Measurements from ENCODE around the gene ACSF3. TPM values are rescaled to one million over a fixed set of nuclear protein-coding genes. Genes with fewer than 3 reads are reported as not detected.
A peak's percentile ranks its signal among the peaks of the same experiment; 100 is the strongest.
"Not testable (repeated sequence)": the region's sequence is repeated elsewhere in the genome, so short reads cannot be mapped to it uniquely, and the experiment has no call there.

Gene ACSF3
- total and polyA plus RNA-seq, 3 donors from 2014 or later, result 30.3 to 70.1 (median 61.0) TPM

DNA sequence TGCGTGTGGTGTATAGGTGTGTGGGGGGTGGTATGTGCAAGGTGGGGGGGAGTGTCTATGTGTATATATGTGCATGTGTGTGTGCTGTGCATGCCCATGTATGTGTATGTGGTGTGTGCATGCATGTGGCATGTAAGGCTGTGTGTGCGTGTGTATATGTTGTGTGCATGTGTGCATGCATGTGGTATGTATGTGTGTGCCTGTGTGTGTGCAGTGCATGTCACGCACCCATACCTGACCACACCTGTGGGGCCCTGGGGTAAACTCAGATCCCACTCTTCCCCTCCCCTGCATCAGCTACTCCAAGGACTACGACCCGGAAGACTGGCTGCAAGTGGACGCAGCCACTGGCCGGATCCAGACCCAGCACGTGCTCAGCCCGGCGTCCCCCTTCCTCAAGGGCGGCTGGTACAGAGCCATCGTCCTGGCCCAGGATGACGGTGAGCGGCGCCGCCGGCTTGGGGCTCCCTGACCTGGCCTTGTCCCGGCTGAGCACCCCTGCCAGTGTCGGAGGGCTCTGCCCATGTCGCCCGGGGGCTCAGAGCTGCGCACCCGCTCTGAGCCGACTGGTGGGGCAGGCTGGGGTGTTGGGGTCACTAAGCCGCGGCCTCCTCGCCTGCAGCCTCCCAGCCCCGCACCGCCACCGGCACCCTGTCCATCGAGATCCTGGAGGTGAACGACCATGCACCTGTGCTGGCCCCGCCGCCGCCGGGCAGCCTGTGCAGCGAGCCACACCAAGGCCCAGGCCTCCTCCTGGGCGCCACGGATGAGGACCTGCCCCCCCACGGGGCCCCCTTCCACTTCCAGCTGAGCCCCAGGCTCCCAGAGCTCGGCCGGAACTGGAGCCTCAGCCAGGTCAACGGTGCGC is 97.6 kb downstream of the ACSF3 start:
- Histone ChIP-seq H3K36me3 (ENCODE audit: low read depth, missing control alignments) (no peaks in the 10 kb centered on the region), H3K4me3 (peak overlapping the region in 1 of 2 donors; percentile 40), H3K27me3 (no peaks in the 10 kb centered on the region), H3K4me1 (no peaks in the 10 kb centered on the region), H3K9me3 (no peaks in the 10 kb centered on the region), H3K27ac (no peak overlapping the region)
- intact Hi-C loops (cut with DNase I; ENCODE audit: low total_unique reads), result no loop called here
- no peak for TF ChIP-seq POLR2A (IDR thresholded peaks at IDR 0.05)
- TF ChIP-seq, protein P1, sequence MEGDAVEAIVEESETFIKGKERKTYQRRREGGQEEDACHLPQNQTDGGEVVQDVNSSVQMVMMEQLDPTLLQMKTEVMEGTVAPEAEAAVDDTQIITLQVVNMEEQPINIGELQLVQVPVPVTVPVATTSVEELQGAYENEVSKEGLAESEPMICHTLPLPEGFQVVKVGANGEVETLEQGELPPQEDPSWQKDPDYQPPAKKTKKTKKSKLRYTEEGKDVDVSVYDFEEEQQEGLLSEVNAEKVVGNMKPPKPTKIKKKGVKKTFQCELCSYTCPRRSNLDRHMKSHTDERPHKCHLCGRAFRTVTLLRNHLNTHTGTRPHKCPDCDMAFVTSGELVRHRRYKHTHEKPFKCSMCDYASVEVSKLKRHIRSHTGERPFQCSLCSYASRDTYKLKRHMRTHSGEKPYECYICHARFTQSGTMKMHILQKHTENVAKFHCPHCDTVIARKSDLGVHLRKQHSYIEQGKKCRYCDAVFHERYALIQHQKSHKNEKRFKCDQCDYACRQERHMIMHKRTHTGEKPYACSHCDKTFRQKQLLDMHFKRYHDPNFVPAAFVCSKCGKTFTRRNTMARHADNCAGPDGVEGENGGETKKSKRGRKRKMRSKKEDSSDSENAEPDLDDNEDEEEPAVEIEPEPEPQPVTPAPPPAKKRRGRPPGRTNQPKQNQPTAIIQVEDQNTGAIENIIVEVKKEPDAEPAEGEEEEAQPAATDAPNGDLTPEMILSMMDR (IDR thresholded peaks at IDR 0.05), result no peak
- 30 to 56% methylated on average over 6 to 41 of the region's 44 CpGs for whole genome bisulfite sequencing, 2 donors
- DNase-seq, result no peak

DNA sequence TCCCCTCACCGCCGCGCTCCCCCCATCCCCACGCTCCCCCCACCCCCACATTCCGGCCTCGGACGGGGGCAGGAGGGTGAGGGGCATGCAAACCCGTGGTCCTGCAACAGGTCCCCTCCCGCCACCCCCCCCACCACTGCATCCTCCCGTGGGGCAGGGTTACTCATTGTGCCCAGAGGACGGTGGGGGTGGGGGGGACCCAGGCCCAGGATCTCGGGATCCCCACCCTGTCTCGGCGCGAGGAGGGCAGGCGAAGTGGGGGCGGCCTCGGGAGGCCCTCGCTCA is 98.2 kb downstream of the ACSF3 start:
- intact Hi-C loops (cut with DNase I; ENCODE audit: low total_unique reads), result no loop called here
- no peak overlapping the region for H3K27ac ChIP-seq
- H3K36me3 ChIP-seq (ENCODE audit: low read depth, missing control alignments), result no peaks in the 10 kb centered on the region
- H3K9me3 ChIP-seq, result no peaks in the 10 kb centered on the region
- peak overlapping the region; percentile 32 to 40 for H3K4me3 ChIP-seq
- WGBS, 2 donors, result 2% methylated on average over 17 of the region's 19 CpGs; no CpG with 5 or more reads in 1 of the 2 donors
- H3K4me1 ChIP-seq, result no peaks in the 10 kb centered on the region
- no peak for TF ChIP-seq POLR2A (IDR thresholded peaks at IDR 0.05)
- TF ChIP-seq, protein P1 (IDR thresholded peaks at IDR 0.05), result no peak
- H3K27me3 ChIP-seq, result no peaks in the 10 kb centered on the region
- no peak for DNase-seq

DNA sequence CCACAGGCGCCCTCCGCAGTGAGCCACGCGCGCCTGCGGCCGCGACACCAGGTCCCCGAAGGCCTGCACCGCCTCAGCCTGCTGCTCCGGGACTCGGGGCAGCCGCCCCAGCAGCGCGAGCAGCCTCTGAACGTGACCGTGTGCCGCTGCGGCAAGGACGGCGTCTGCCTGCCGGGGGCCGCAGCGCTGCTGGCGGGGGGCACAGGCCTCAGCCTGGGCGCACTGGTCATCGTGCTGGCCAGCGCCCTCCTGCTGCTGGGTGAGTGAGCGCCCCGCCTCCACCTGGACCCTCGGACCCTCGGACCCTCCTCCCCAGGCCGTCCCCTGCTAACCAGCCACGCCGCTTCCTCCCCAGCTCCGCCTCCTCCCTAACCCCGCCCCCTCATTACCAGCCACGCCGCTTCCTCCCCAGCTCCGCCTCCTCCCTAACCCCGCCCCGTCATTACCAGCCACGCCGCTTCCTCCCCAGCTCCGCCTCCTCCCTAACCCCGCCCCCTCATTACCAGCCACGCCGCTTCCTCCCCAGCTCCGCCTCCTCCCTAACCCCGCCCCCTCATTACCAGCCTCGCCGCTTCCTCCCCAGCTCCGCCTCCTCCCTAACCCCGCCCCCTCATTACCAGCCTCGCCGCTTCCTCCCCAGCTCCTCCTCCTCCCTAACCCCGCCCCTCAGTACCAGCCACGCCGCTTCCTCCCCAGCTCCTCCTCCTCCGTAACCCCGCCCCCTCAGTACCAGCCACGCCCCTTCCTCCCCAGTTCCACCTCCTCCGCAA is 98.7 kb downstream of the ACSF3 start:
- H3K36me3 ChIP-seq (ENCODE audit: low read depth, missing control alignments); H3K27me3 ChIP-seq; H3K4me1 ChIP-seq; intact Hi-C loops (cut with DNase I; ENCODE audit: low total_unique reads); H3K9me3 ChIP-seq; H3K27ac ChIP-seq: not testable (repeated sequence)
- H3K4me3 ChIP-seq, result peak overlapping the region; percentile 32 to 40
- peak; percentile 42 for DNase-seq
- 2 to 7% methylated on average over 28 to 52 of the region's 63 CpGs for WGBS, 2 donors

DNA sequence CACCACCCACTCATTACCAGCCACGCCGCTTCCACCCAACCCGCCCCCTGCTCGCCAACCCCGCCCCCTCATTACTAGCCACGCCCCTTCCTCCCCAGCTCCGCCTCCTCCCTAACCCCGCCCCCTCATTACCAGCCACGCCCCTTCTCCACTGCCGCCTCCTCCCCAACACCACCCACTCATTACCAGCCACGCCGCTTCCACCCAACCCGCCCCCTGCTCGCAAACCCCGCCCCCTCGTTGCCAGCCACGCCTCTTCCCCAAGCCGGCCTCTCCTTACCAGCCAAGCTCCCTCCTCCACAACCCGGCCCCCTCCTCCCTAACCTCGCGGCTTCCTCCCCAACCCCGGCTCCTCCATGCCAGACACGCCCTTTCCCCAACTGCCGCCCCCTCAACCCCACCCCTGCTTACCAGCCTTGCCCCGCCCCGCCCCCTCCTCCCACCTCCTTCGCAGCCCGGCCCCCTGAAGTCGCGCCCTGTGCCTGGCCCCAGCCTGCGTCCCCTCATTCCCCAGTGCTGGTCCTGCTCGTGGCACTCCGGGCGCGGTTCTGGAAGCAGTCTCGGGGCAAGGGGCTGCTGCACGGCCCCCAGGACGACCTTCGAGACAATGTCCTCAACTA is 99.4 kb downstream of the ACSF3 start:
- intact Hi-C loops (cut with DNase I; ENCODE audit: low total_unique reads), result no loop called here
- 3 to 7% methylated on average over 22 to 39 of the region's 39 CpGs for WGBS, 2 donors
- Histone ChIP-seq H3K4me3 (peak overlapping the region in 1 of 2 donors; percentile 13), H3K4me1 (no peaks in the 10 kb centered on the region), H3K27me3 (no peaks in the 10 kb centered on the region), H3K36me3 (ENCODE audit: low read depth, missing control alignments) (no peaks in the 10 kb centered on the region), H3K27ac (no peak overlapping the region), H3K9me3 (no peaks in the 10 kb centered on the region)
- no peak for TF ChIP-seq POLR2A (IDR thresholded peaks at IDR 0.05)
- TF ChIP-seq, protein P1 (IDR thresholded peaks at IDR 0.05), result no peak
- peak; percentile 77 for DNase-seq

Measured in testis (tissue), 3 donors.